NCI-H146 (cell line): ENCODE results near the gene C1orf198.
"Not testable (repeated sequence)": the region's sequence is repeated elsewhere in the genome, so short reads cannot be mapped to it uniquely, and the experiment has no call there.

Experiments
- DNase-seq: peaks from one replicate; lab custom pipeline; 2025; lab: John Stamatoyannopoulos, UW

The C1orf198 gene

DNA sequence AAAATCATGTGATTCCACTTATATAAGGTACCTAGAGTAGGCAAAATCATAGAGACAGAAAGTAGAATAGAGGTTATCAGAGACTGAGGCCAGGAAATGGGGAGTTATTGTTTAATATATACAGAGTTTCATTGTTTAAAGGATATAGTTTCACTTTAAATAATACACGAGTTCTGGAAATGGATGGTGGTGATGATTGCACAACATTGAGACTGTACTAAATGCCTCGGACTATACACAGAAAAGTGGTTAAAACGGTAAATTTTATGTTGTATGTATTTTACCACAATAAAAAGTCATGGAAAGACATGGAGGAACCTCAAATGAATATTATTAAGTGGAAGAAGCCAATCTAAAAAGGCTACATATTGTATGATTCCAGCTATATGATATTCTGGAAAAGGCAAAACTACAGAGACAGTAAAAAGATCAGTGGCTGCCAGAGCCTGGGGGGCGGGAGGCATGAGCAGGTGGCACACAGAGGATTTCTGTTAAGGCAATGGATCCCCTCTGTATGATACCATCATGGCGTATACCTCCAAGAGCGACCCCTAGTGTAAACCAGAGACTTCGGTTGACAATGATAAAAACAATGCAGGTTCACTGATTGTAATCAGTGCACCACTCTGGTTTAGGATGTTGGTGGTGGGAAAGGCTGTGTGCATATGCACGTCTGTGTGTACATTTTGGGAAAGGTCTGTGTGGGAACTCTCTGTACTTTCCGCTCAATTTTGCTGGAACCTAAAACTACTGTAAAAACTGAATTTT is 7.5 kb downstream of the C1orf198 start:
- no peak for DNase-seq

DNA sequence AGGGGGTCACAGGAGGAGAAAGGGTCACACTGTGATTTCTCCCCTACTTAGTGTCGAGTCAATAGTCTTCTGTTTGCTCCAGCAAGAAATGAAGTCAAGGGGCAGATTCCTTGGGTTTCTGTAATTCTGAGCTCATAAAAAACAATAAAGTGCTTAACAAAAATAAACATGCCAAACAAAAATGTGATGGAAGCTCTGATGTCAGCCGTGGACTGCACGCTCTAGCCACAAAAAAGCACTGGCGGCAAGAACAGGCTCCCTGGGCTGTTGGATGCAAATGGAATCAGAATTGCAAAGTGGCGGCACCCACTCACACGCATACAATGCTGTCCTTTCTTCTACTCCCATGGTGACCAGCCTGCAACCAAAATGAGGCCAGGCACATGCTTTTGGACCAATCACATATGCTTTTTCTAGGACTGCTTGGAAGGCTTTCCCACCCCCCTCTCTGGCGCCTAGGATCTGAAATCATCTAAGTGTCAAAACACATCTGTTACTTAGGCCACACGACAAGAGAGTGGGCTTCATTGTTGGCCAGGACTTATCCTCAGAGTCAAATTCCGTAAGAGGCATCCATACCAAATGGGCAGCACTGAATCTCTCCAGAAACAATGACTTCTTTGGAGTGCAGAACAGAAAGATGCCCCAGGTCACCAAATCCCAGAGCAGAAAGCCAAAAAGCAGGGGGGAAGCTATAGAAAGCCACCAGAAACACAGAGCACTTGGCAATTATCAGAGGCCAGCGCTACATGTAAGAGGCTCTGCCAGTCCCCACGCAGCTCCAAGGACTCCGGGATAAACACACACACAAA is 9.2 kb downstream of the C1orf198 start:
- DNase-seq = no peak

GRCh38 chr1:230858236-230858820 is 10.0 kb downstream of the C1orf198 start:
- no peak for DNase-seq

DNA sequence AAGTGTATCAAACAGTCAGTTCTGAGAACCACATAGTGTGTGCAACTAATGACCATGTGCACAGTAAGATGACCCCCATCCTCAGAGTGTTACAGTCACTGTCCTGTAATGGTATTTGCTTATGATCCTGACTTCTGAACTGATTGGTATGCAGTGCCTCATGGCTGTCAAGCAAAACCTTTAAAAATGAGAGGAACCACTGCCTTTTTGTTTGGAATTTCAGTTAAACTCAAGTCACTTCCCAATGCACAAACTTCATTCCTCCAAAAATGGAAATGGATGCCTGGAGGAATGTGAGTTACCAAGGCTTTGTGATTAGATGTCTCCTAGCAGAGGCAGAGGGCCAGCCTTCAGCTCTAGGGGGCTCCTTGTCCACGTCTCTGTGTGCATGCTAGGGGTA is 10.5 kb downstream of the C1orf198 start:
- no peak for DNase-seq

GRCh38 chr1:230857077-230857476 is 11.2 kb downstream of the C1orf198 start:
- no peak for DNase-seq

DNA sequence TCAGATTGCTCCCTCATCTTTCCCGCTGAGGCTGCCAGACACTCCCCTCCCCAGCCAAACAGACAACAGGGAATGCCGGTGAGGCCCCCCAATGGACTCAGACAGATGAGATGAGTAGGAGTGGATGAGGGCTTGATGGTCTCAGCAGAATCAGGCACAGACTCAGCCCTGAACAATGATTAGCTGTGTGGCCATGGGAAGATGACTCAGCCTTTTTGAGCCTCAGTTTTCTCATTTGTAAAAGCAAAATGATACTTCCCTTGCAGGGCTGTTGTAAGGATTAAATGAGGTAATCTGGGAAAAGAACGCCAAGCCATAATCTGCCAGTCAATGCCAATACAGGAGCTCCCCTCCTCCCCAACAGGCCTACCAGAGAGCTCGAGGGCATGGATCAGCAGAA is 12.4 kb downstream of the C1orf198 start:
- DNase-seq = no peak

DNA sequence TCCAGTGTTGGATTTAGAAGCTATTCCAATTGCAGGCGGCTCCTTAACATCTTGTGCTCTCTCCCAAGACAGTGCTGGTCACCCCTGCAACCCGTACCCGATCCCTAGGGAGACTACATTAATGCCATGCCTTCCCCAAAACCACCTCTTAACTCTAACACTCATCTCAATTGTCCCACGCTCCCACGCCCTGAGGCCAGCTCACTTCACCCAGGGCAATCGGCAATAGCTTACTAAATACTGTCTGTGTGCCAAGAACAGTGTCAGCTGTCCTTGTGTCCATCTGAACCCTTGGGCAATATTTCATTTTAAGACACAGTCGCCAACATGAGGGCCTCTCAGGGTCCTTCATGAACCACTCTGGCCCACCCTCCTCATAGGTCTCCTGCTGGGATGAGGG is 13.9 kb downstream of the C1orf198 start:
- no peak for DNase-seq

- no peak for DNase-seq
Measured at GRCh38 chr1:230853731-230854130, 14.6 kb downstream of the C1orf198 start.

GRCh38 chr1:230852959-230853358 is 15.4 kb downstream of the C1orf198 start:
- DNase-seq = no peak

- no peak for DNase-seq
Measured at GRCh38 chr1:230851291-230851691, 17.0 kb downstream of the C1orf198 start.

- DNase-seq = no peak
Measured at GRCh38 chr1:230850547-230850946, 17.8 kb downstream of the C1orf198 start.

DNA sequence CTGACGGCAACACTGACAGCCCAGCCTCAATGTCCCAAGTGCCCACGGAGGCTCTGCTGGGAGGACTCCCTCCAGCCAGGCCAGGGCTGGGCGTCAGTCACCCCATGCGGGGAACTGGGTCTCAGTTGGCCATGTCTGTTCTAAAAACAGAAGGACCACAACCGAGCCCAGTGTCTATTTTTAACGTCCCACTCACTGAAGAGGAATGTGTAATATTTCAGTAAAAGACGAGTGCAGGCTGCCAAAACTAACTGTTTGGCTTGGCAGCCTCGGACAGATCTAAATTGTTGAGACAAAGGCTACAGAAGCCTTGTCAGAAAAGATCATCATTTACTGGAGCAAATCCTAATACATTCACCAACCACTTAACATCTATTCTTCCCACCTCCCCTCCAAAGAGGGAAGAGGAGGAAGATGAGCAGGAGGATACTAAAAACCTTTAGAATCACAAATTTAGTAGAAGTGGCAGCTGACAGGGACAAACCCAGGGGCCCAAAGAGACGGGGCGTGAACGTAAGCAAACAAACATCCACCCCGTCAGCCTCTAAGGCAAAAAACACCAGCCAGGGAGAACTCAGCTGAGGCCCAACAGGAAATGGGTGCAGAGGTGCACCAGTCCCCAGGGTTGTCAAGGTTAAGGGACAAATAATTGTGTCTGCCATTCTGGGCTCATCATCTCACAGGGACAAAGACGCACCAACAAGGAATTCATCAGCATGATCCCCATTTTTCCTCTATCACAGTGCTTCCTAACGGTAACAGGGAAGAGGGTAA is 18.7 kb downstream of the C1orf198 start:
- no peak for DNase-seq

DNA sequence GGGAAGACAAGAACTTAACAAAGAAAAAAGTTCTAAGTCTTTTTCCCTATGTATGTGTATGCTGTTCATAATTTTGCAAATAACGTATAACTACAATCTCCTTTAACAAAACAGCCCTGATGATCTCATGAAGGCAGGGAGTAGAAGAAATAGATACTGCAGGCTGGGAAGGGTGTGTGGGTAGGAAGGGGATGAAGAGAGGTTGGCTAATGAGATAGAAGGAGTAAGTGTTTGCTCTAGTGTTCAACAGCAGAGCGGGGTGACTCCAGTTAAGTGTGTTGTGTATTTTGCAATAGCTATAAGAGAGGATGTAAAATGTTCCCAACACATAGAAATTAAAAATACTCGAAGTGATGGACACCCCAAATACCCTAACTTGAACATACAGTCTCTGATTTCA is 20.1 kb downstream of the C1orf198 start:
- DNase-seq = no peak

DNA sequence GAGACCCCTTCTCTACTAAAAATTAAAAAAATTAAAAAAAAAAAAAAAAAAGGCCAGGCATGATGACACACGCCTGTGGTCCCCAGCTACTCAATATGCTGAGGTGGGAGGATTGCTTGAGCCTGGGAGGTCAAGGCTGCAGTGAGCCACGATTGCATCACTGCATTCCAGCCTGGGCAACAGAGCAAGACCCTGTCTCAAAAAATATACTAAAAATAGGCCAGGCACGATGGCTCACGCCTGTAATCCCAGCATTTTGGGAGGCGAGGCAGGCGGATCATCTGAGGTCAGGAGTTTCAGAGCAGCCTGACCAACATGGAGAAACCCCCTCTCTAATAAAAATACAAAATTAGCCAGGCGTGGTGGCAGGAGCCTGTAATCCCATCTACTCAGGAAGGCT is 23.1 kb downstream of the C1orf198 start:
- not testable (repeated sequence) for DNase-seq

DNA sequence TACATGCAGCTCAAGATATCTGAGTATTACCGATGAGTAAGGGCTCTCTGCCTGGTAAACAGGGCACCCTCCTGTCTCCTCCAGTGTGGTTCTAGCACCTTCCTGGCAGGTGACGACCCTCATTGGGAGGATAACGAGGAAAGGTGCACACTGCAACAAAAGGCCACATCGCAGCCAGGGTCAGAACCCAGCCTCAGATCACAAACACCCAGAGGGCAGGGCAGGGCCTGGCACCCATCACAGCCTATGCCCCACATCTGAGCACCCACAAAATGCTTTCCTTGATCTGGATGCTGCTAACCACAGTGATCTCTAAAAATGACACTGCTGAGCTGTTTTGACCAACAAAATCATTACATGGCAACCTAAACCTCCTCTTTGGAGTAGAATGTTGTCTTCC is 23.8 kb downstream of the C1orf198 start:
- DNase-seq = no peak

DNA sequence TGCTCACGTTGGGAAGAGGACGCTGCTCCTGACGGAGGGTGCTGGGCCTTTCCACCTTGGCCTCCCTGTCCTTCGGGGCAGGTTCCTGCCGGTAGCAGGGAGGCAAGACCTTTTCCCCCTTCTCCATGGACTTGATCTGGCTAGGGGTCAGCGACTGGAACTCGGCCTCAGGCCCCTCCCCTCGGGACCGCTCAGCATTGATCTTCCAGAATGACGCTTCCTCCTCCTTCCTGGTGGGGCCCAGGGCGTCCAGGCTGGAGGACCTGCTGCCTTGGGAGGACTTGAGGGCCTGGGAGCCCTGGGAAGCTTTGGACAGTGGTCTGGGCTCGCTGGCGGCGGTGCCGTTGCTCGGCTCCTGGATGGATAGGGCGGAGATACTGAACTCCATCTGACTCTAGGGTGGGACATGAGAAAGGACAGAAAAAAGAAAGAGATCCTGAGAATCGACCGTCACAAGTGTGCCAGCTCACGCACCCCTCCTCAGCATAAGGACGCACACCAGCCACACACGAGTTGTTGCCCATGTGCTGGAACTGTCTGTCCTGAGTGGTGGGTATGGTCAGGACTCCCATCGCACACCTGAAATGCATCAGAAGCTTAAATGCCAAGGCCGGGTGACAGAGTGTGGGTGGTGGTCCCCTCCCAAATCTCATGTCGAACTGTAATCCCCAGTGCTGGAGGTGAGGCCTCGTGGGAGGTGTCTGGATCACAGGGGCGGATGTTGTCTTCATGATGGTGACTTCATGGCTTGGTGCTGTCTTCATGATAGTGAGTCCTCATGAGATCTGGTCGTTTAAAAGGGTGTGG is 24.6 kb downstream of the C1orf198 start:
- DNase-seq = no peak

- DNase-seq = no peak
Measured at GRCh38 chr1:230842801-230843200, 25.5 kb downstream of the C1orf198 start.

DNA sequence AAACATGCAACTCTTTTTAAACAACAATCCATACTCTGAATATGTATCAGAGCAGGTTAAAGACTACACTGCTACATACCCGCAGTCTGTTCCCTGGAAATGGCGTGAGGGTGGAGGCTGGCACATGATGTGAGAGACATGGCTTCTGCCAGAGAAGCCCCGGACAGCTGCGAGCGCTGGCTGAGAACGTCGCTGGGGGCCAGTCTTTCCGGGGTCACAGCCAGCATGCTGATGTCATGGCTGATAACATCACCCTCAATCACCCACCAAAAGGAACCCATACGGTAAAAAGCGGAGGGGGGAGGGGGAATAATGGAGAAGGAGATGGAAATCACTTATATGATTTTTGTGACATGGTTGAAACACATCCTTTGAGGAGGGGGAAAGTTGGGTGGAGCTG is 29.1 kb downstream of the C1orf198 start:
- DNase-seq = no peak

DNA sequence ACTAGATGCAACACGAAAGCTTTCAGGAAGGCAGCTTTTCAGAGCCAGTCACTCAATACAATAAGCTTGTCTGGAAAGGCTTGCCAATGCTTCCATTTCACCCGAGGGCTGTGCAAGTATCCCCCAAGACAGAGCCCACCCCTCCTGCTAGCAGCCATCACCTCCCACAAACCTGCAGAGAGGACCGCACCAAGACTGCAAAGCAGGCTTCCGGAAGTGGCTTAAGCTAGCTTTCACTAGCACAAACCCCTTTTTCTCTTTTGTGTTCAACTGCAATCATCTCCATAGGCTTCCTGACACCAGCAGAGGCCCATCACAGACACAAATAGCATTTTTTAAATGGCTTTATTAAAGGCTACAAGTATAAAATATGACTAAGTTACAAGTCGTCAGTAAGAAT is 31.5 kb downstream of the C1orf198 start:
- no peak for DNase-seq

- no peak for DNase-seq
Measured at GRCh38 chr1:230836347-230836746, 32.0 kb downstream of the C1orf198 start.

GRCh38 chr1:230834292-230834691 is 34.0 kb downstream of the C1orf198 start:
- no peak for DNase-seq
